Neuronal stem cell (in vitro differentiated cells): ENCODE measurements around the gene SLC17A2.
A peak's percentile ranks its signal among the peaks of the same experiment; 100 is the strongest.

Source experiments
- DNase-seq: peaks from one replicate; pipeline ENCODE4 v3.0.0-alpha.2; 2013; ENCODE audit warnings: low spot score
- H2AFZ ChIP-seq: one replicate; pipeline ENCODE4 v1.6.1; 2013; ENCODE audit warnings: mild to moderate bottlenecking, low read length, inconsistent platforms
- H2AK5ac ChIP-seq: 2 replicates; pipeline ENCODE4 v1.6.1; 2013; ENCODE audit warnings: low read depth, mild to moderate bottlenecking, inconsistent platforms, low read length, moderate library complexity, mixed read lengths
- H2BK120ac ChIP-seq: 2 replicates; pipeline ENCODE4 v1.6.1; 2013; ENCODE audit warnings: low read depth, mild to moderate bottlenecking, inconsistent platforms, low read length, moderate library complexity, mixed read lengths
- H2BK12ac ChIP-seq: one replicate; pipeline ENCODE4 v1.6.1; 2013; ENCODE audit warnings: low read length, inconsistent platforms
- H2BK15ac ChIP-seq: 2 replicates; pipeline ENCODE4 v1.6.1; 2013; ENCODE audit warnings: mild to moderate bottlenecking, low read length, inconsistent platforms, mixed read lengths
- H2BK5ac ChIP-seq: one replicate; pipeline ENCODE4 v1.6.1; 2013; ENCODE audit warnings: inconsistent platforms, mild to moderate bottlenecking, low read length, moderate library complexity
- H3K14ac ChIP-seq: one replicate; pipeline ENCODE4 v1.6.1; 2013; ENCODE audit warnings: low read length, inconsistent platforms
- H3K18ac ChIP-seq: 2 replicates; pipeline ENCODE4 v1.6.1; 2013; ENCODE audit warnings: low read length, inconsistent platforms
- H3K23ac ChIP-seq: 2 replicates; pipeline ENCODE4 v1.6.1; 2013; ENCODE audit warnings: low read depth, mild to moderate bottlenecking, mixed read lengths, low read length, inconsistent platforms; ENCODE audit not compliant: poor library complexity
- H3K27ac ChIP-seq: replicated peaks from 3 replicates; pipeline ENCODE4 v1.5.1; 2013; ENCODE audit warnings: low read length, inconsistent platforms
- H3K27me3 ChIP-seq, 3 experiments: 2 replicates each; pipeline ENCODE4 v1.6.1; 2013; ENCODE audit warnings: low read length in 3 of 3, mild to moderate bottlenecking in 2 of 3, inconsistent platforms in 1 of 3, low read depth in 1 of 3, mixed read lengths in 1 of 3, moderate library complexity in 1 of 3; ENCODE audit not compliant: control insufficient read depth in 3 of 3, insufficient read depth in 3 of 3
- H3K36me3 ChIP-seq, 2 donors: replicated peaks in 1 of 2; 2 replicates each; pipeline ENCODE4 v1.6.1; 2013; ENCODE audit warnings: low read length in 2 of 2; ENCODE audit not compliant: control insufficient read depth in 2 of 2, insufficient read depth in 2 of 2
- H3K4ac ChIP-seq: 2 replicates; pipeline ENCODE4 v1.6.1; 2013; ENCODE audit warnings: inconsistent platforms, mild to moderate bottlenecking, low read length, moderate library complexity
- H3K4me1 ChIP-seq, 2 donors: 1 replicate in 1 of 2; 2 replicates in 1 of 2; pipeline ENCODE4 v1.6.1; 2013; ENCODE audit warnings: low read length in 2 of 2, low read depth in 1 of 2; ENCODE audit not compliant: control insufficient read depth in 2 of 2, insufficient read depth in 1 of 2
- H3K4me2 ChIP-seq: one replicate; pipeline ENCODE4 v1.6.1; 2013; ENCODE audit warnings: mild to moderate bottlenecking, low read length, inconsistent platforms; ENCODE audit not compliant: insufficient read depth, poor library complexity, severe bottlenecking
- H3K4me3 ChIP-seq, 2 donors: 2 replicates each; pipeline ENCODE4 v1.5.1; 2013; ENCODE audit warnings: low read length in 2 of 2, mild to moderate bottlenecking in 2 of 2, inconsistent platforms in 1 of 2, moderate library complexity in 1 of 2
- H3K79me1 ChIP-seq: one replicate; pipeline ENCODE4 v1.6.1; 2013; ENCODE audit warnings: low read depth, mild to moderate bottlenecking, inconsistent platforms, low read length, moderate library complexity
- H3K9ac ChIP-seq: one replicate; pipeline ENCODE4 v1.6.1; 2013; ENCODE audit warnings: mild to moderate bottlenecking, low read depth, low read length, inconsistent platforms; ENCODE audit not compliant: poor library complexity
- H3K9me3 ChIP-seq, 2 donors: replicated peaks in 1 of 2; 2 replicates each; pipeline versions ENCODE3 to v1.6.1; 2013; ENCODE audit warnings: low read length in 2 of 2, mild to moderate bottlenecking in 2 of 2, inconsistent platforms in 1 of 2, low read depth in 1 of 2, mixed read lengths in 1 of 2, moderate library complexity in 1 of 2; ENCODE audit not compliant: control insufficient read depth in 2 of 2, insufficient read depth in 1 of 2
- H4K8ac ChIP-seq: one replicate; pipeline ENCODE4 v1.6.1; 2013; ENCODE audit warnings: low read depth, mild to moderate bottlenecking, inconsistent platforms, low read length, moderate library complexity
- H4K91ac ChIP-seq: one replicate; pipeline ENCODE4 v1.6.1; 2013; ENCODE audit warnings: low read length, low read depth, mild to moderate bottlenecking, inconsistent platforms; ENCODE audit not compliant: poor library complexity
- WGBS, 2 donors: extraction: QIAGEN DNeasy Blood & Tissue Kit; methylation state at CpG; one replicate each; pipeline ENCODE4 v1.1.7; 2013; ENCODE audit warnings: missing lambda C conversion rate in 2 of 2, mixed read lengths in 1 of 2; ENCODE audit not compliant: insufficient read length in 2 of 2, insufficient replicate concordance in 1 of 2; ENCODE audit errors: extremely low coverage in 2 of 2; 5-methylcytosine and 5-hydroxymethylcytosine counted together

The SLC17A2 gene

DNA sequence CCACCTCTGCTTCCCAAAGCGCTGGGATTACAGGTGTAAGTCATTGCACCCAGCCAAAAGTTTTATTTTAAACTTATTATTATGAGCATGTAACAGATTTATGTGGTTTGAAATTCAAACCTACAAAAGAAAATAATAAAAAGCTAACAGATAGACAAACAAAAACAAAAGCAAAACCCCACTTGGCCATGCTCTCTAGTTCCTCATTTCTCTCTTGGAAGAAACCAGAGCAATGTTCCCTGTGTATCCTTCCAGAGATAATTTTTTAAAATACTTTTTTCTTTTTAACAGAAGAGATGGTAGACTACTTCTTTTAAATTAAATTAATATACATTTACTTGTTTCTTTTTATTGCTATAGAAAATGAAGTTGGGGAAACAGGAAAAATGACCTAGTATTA, 28.4 kb downstream of the SLC17A2 start:
- Histone ChIP-seq H2AFZ (no peak overlapping the region), H3K79me1 (no peaks in the 10 kb centered on the region), H2BK5ac (no peak overlapping the region), H4K8ac (no peak overlapping the region), H2BK120ac (no peak overlapping the region), H3K36me3 (no peaks in the 10 kb centered on the region), H2BK15ac (no peak overlapping the region), H3K4me2 (no peak overlapping the region), H3K4ac (no peak overlapping the region), H2BK12ac (no peak overlapping the region), H3K4me1 (peaks cover 3 to 9% of the 10 kb centered on the region in 2 donors), H3K27me3 (no peaks in the 10 kb centered on the region), H3K4me3 (no peak overlapping the region), H3K18ac (no peak overlapping the region), H3K23ac (no peak overlapping the region), H3K9me3 (no peaks in the 10 kb centered on the region), H2AK5ac (no peak overlapping the region), H3K27ac (no peak overlapping the region), H3K14ac (no peak overlapping the region), H3K9ac (no peak overlapping the region), H4K91ac (no peak overlapping the region)
- no CpG with 5 or more reads among the region's 1 CpG for WGBS, 2 donors
- DNase-seq: no peak

DNA sequence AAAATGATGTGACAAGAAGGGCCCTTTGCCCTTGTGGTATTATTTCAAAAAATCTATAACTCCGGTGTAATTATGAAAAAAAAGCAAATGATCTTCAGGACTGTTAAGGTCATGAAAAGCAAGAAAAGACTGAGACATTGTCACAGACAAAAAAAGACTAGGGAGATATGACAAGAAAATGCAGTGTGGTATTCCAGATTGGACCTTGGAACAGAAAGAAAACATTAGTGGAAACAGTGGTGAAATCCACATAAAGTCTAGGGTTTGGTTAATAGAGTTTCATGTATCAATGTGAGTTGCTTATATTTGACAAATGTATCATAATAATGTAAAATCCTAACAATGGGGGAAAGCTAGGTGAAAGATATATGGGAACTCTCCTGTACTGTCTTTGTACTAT, 29.6 kb downstream of the SLC17A2 start:
- H3K27ac ChIP-seq: no peak overlapping the region
- no peak for DNase-seq

DNA sequence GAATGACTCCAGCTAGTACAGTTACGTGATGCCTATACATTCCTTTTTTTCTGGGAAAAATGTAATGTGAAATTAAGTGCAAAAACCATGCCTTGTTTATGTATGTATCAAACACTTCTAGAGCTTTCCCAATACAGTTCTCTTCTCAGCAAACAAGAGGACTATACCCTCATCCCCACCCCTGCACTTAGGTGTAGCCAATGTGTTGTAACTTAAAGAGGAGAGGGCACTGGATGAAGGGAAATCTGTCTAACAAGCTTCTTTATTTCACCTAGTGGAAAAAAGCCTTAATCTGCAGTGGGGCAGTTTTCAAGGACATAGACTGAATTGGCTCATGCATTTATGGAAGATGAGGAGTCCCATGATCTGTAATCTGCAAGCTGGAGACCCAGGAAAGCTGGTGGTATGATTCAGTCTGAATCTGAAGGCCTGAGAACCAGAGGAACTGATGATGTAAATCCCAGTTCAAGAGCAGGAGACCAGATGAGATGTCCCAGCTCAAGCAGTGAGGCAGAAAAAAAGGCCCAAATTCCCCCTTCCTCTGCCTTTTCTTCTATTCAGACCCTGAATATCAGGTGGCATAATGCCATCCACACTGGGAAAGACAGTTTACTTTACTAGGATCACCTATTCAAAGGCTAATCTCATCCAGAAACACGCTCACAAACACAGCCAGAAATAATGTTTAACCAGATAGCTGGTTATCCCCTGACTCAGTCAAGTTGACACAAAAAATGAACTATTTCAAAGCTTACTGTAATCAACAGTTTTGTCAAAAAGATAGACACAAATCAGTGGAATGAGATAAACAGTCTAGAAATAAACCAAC, 30.7 kb downstream of the SLC17A2 start:
- Histone ChIP-seq H2AFZ (no peak overlapping the region), H3K23ac (no peak overlapping the region), H4K91ac (no peak overlapping the region), H3K9me3 (no peaks in the 10 kb centered on the region), H2BK12ac (no peak overlapping the region), H2BK120ac (no peak overlapping the region), H3K27me3 (no peaks in the 10 kb centered on the region), H2AK5ac (no peak overlapping the region), H3K14ac (no peak overlapping the region), H3K4ac (no peak overlapping the region), H3K4me1 (peaks cover 3 to 9% of the 10 kb centered on the region in 2 donors), H3K36me3 (no peaks in the 10 kb centered on the region), H3K27ac (no peak overlapping the region), H2BK15ac (no peak overlapping the region), H3K79me1 (no peaks in the 10 kb centered on the region), H3K18ac (no peak overlapping the region), H4K8ac (no peak overlapping the region), H3K4me2 (no peak overlapping the region), H3K9ac (no peak overlapping the region), H2BK5ac (no peak overlapping the region), H3K4me3 (no peak overlapping the region)
- DNase-seq: no peak
- no CpG with 5 or more reads among the region's 2 CpGs for WGBS, 2 donors

More for the DNA sequence above, 29.6 kb downstream of the SLC17A2 start:
- no peak overlapping the region for H3K23ac ChIP-seq
- H2AK5ac ChIP-seq: no peak overlapping the region
- H3K27me3 ChIP-seq: no peaks in the 10 kb centered on the region
- no peak overlapping the region for H3K18ac ChIP-seq
- WGBS, 2 donors: no CpG with 5 or more reads among the region's 1 CpG
- no peak overlapping the region for H3K9ac ChIP-seq
- no peak overlapping the region for H4K8ac ChIP-seq
- H3K4me2 ChIP-seq: no peak overlapping the region
- H3K14ac ChIP-seq: no peak overlapping the region
- no peak overlapping the region for H4K91ac ChIP-seq
- no peak overlapping the region for H2AFZ ChIP-seq
- H3K4me1 ChIP-seq: peaks cover 3 to 9% of the 10 kb centered on the region in 2 donors
- no peak overlapping the region for H2BK120ac ChIP-seq
- H2BK15ac ChIP-seq: no peak overlapping the region
- H2BK12ac ChIP-seq: no peak overlapping the region
- H3K36me3 ChIP-seq: no peaks in the 10 kb centered on the region
- H3K79me1 ChIP-seq: no peaks in the 10 kb centered on the region
- H3K9me3 ChIP-seq: no peaks in the 10 kb centered on the region
- H2BK5ac ChIP-seq: no peak overlapping the region
- no peak overlapping the region for H3K4me3 ChIP-seq
- H3K4ac ChIP-seq: no peak overlapping the region

DNA sequence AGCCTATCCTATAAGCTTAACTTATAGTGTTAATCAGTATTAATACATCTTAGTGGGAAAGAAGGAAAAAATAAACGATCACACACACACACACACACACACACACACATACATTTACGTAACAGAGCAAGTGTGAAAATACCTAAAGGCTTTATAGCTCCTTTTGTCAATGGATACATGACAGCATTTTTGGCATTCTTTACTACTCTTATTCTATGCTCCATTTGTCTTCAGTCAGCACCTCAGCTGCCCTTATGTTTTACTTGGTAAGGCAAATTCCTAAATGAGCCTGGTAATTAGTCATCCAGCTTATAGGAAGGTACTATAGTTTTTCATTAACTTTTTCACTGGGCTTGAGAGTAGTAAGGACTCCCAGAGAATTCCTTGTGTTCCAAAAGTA, 31.4 kb downstream of the SLC17A2 start:
- H3K9ac ChIP-seq: no peak overlapping the region
- H2BK12ac ChIP-seq: no peak overlapping the region
- H3K23ac ChIP-seq: no peak overlapping the region
- no peak overlapping the region for H2AK5ac ChIP-seq
- no peak overlapping the region for H3K4ac ChIP-seq
- H2BK15ac ChIP-seq: no peak overlapping the region
- H3K9me3 ChIP-seq: no peaks in the 10 kb centered on the region
- H2BK5ac ChIP-seq: no peak overlapping the region
- H3K4me1 ChIP-seq: peaks cover 3 to 9% of the 10 kb centered on the region in 2 donors
- no peak overlapping the region for H3K4me2 ChIP-seq
- H2AFZ ChIP-seq: no peak overlapping the region
- WGBS, 2 donors: no CpG with 5 or more reads among the region's 2 CpGs
- H3K4me3 ChIP-seq: no peak overlapping the region
- no peaks in the 10 kb centered on the region for H3K79me1 ChIP-seq
- no peak overlapping the region for H4K8ac ChIP-seq
- H2BK120ac ChIP-seq: no peak overlapping the region
- no peak overlapping the region for H3K27ac ChIP-seq
- no peaks in the 10 kb centered on the region for H3K36me3 ChIP-seq
- H3K18ac ChIP-seq: no peak overlapping the region
- peak; percentile 17 for DNase-seq
- H3K14ac ChIP-seq: no peak overlapping the region
- no peak overlapping the region for H4K91ac ChIP-seq
- H3K27me3 ChIP-seq: no peaks in the 10 kb centered on the region
